ENCODE results near the gene DNAJA2. TPM values are rescaled to one million over a fixed set of nuclear protein-coding genes. Genes with fewer than 3 reads are reported as not detected.
"Not testable (repeated sequence)": the region's sequence is repeated elsewhere in the genome, so short reads cannot be mapped to it uniquely, and the experiment has no call there.

DNAJA2 gene
- total RNA-seq, 2 donors from 2014 or later: 24.4 to 30.0 TPM

GRCh38 chr16:47008174-47008573 is 34.7 kb upstream of the DNAJA2 start:
- no peak for ATAC-seq
- no peak for DNase-seq
- intact Hi-C loops (cut with DNase I): no loop called here
- Histone ChIP-seq H3K36me3 (replicated peaks in 1 of 2; ENCODE audit: insufficient read depth in 1 of 2, low read depth in 2 of 2) (no peaks in the 10 kb centered on the region), H3K27ac (no peak overlapping the region), H3K4me1 (no peaks in the 10 kb centered on the region), H3K4me3 (no peak overlapping the region), H3K9me3 (no peaks in the 10 kb centered on the region), H3K27me3 (no peaks in the 10 kb centered on the region)
- WGBS, 2 donors: 89 to 90% methylated on average over 4 of the region's 4 CpGs
- TF ChIP-seq POLR2A (IDR thresholded peaks at IDR 0.05) (no peak), CTCF (IDR thresholded peaks at IDR 0.05) (no peak)

- Histone ChIP-seq H3K4me1 (no peaks in the 10 kb centered on the region), H3K27me3 (no peaks in the 10 kb centered on the region), H3K36me3 (replicated peaks in 1 of 2; ENCODE audit: insufficient read depth in 1 of 2, low read depth in 2 of 2) (no peaks in the 10 kb centered on the region), H3K27ac (no peak overlapping the region), H3K4me3 (no peak overlapping the region), H3K9me3 (no peaks in the 10 kb centered on the region)
- WGBS, 2 donors: 84 to 85% methylated on average over 2 of the region's 2 CpGs
- ATAC-seq: no peak
- no peak for TF ChIP-seq CTCF (IDR thresholded peaks at IDR 0.05)
- no peak for DNase-seq
- intact Hi-C loops (cut with DNase I): no loop called here
These were observed 31.2 kb upstream of the DNAJA2 start for GRCh38 chr16:47004652-47005051.

GRCh38 chr16:47000066-47000465 is 26.6 kb upstream of the DNAJA2 start:
- ATAC-seq; H3K9me3 ChIP-seq; intact Hi-C loops (cut with DNase I); H3K36me3 ChIP-seq (replicated peaks in 1 of 2; ENCODE audit: insufficient read depth in 1 of 2, low read depth in 2 of 2); H3K4me1 ChIP-seq; H3K27ac ChIP-seq; H3K4me3 ChIP-seq; DNase-seq; H3K27me3 ChIP-seq: not testable (repeated sequence)
- WGBS, 2 donors: 97% methylated on average over 15 of the region's 29 CpGs; no CpG with 5 or more reads in 1 of the 2 donors

GRCh38 chr16:46997844-46998243 is 24.4 kb upstream of the DNAJA2 start:
- Histone ChIP-seq H3K4me1 (no peaks in the 10 kb centered on the region), H3K9me3 (no peaks in the 10 kb centered on the region), H3K36me3 (replicated peaks in 1 of 2; ENCODE audit: insufficient read depth in 1 of 2, low read depth in 2 of 2) (no peaks in the 10 kb centered on the region), H3K4me3 (no peak overlapping the region), H3K27ac (no peak overlapping the region), H3K27me3 (no peaks in the 10 kb centered on the region)
- TF ChIP-seq CTCF (IDR thresholded peaks at IDR 0.05) (no peak), POLR2A (IDR thresholded peaks at IDR 0.05) (no peak)
- ATAC-seq (no peak), DNase-seq (no peak)
- 95 to 97% methylated on average over 2 to 3 of the region's 3 CpGs for WGBS, 2 donors
- intact Hi-C loops (cut with DNase I): no loop called here

GRCh38 chr16:46996952-46997458 is 23.5 kb upstream of the DNAJA2 start:
- no peak for ATAC-seq
- no peak overlapping the region for H3K27ac ChIP-seq
- no peaks in the 10 kb centered on the region for H3K9me3 ChIP-seq
- no peaks in the 10 kb centered on the region for H3K36me3 ChIP-seq (replicated peaks in 1 of 2; ENCODE audit: insufficient read depth in 1 of 2, low read depth in 2 of 2)
- H3K27me3 ChIP-seq: no peaks in the 10 kb centered on the region
- H3K4me1 ChIP-seq: no peaks in the 10 kb centered on the region
- TF ChIP-seq POLR2A (IDR thresholded peaks at IDR 0.05) (no peak), CTCF (IDR thresholded peaks at IDR 0.05) (no peak)
- H3K4me3 ChIP-seq: no peak overlapping the region
- intact Hi-C loops (cut with DNase I): no loop called here
- WGBS, 2 donors: 94 to 96% methylated on average over 2 of the region's 2 CpGs
- DNase-seq: no peak
